Epithelial cell of esophagus (primary cell): ENCODE results near the gene IGSF23.
A peak's percentile ranks its signal among the peaks of the same experiment; 100 is the strongest.
"Not testable (repeated sequence)": the region's sequence is repeated elsewhere in the genome, so short reads cannot be mapped to it uniquely, and the experiment has no call there.

Experiments
- DNase-seq: peaks from one replicate; pipeline ENCODE4 v3.0.0; 2010; ENCODE audit warnings: low read depth
- H3K4me3 ChIP-seq: 2 replicates; pipeline ENCODE4 v1.5.1; 2011; ENCODE audit warnings: mild to moderate bottlenecking, low read length, control low read depth
- TF ChIP-seq, protein P1 (sequence below): IDR thresholded peaks from 2 replicates; pipeline ENCODE4 v1.5.1; 2011; ENCODE audit warnings: low read depth, mild to moderate bottlenecking, low read length, control low read depth, inconsistent platforms; ENCODE audit not compliant: insufficient read depth; ENCODE audit errors: missing control alignments

Gene IGSF23

DNA sequence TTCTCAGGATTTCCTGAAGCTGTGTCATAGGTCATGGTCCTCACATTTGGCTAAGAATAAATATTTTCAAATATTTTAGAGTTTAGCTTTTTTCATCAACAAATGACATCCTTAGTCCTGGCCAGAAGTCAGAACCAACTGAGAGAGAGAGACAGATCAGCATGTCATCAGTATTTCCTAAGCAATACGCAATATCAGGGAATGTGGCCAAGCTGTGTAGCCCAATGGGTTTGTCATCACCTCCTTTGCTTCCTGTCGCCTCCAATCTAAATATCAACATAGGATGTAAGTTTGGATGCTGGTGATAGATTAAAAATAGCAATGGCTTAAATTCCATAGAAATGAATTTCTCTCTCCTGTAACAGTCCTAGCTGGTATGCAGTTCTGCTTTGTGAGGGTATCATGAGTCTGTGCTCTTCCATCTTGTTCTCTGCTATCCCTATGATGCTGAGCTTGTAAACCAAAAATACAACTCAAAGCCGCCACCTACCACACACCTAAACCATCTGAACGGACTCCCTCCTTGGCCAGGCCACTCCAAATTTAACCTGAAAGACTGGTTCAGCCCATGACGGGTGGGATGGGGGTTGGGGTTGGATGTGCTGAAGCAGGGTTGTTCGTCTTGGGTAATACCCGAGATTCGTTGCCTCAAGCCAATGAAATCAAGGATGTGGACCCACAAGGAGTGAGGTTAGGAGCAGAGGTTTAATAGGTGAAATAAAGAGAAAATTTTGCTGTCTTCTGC, 10.0 kb upstream of the IGSF23 start:
- TF ChIP-seq, protein P1, sequence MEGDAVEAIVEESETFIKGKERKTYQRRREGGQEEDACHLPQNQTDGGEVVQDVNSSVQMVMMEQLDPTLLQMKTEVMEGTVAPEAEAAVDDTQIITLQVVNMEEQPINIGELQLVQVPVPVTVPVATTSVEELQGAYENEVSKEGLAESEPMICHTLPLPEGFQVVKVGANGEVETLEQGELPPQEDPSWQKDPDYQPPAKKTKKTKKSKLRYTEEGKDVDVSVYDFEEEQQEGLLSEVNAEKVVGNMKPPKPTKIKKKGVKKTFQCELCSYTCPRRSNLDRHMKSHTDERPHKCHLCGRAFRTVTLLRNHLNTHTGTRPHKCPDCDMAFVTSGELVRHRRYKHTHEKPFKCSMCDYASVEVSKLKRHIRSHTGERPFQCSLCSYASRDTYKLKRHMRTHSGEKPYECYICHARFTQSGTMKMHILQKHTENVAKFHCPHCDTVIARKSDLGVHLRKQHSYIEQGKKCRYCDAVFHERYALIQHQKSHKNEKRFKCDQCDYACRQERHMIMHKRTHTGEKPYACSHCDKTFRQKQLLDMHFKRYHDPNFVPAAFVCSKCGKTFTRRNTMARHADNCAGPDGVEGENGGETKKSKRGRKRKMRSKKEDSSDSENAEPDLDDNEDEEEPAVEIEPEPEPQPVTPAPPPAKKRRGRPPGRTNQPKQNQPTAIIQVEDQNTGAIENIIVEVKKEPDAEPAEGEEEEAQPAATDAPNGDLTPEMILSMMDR = no peak
- DNase-seq = peak; percentile 73
- H3K4me3 ChIP-seq = no peak overlapping the region

GRCh38 chr19:44604241-44604640, 9.1 kb upstream of the IGSF23 start:
- no peak overlapping the region for H3K4me3 ChIP-seq
- TF ChIP-seq, protein P1 = no peak
- DNase-seq = no peak

GRCh38 chr19:44605547-44605946, 7.8 kb upstream of the IGSF23 start:
- DNase-seq = no peak
- TF ChIP-seq, protein P1 = no peak
- H3K4me3 ChIP-seq = no peak overlapping the region

DNA sequence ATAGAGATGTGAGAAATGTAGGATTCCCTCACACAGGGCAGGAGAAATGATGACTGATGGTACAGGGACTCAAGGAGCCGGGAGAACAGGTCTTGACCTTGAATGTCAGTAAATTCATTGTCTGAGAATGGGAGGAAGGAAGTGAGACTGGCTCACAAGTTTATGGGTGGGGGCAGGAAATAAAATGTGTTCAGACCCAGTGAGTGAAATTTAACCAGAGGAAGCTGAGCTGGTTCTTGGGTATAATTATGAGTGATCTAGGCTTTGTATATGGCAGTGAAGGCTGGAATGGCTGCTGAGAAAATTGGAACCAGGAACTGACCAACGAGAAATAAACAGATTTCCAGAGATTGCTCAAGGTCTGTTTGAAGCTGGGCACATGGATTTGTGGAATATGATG, 6.3 kb upstream of the IGSF23 start:
- TF ChIP-seq, protein P1 = no peak
- no peak overlapping the region for H3K4me3 ChIP-seq
- DNase-seq = peak; percentile 76

- TF ChIP-seq, protein P1 = no peak
These were observed 5.4 kb upstream of the IGSF23 start for GRCh38 chr19:44607917-44608316.

DNA sequence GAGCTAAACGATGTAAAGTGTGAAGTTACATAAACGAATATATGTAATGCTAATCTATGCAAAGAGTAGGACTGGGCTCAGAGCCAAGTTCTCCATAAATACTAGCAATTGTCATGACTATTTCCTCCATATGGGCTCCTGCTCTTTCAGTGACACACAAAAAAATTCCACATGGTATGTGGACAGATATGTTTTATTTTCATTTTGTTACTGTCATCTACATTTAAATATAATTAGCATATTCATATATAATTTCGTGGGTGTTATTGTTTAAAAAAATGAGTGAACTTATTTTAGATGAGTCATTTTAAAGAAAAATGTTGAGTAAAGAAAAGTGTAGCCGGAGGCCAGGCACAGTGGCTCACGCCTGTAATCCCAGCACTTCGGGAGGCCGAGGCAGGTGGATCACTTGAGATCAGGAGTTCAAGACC, 5.0 kb upstream of the IGSF23 start:
- peak; percentile 70 for DNase-seq
- no peak overlapping the region for H3K4me3 ChIP-seq
- TF ChIP-seq, protein P1 = no peak

More at GRCh38 chr19:44607917-44608316, 5.4 kb upstream of the IGSF23 start:
- H3K4me3 ChIP-seq = no peak overlapping the region
- no peak for DNase-seq

GRCh38 chr19:44609219-44609618, 4.1 kb upstream of the IGSF23 start:
- TF ChIP-seq, protein P1 = no peak
- H3K4me3 ChIP-seq = no peak overlapping the region
- DNase-seq = no peak

DNA sequence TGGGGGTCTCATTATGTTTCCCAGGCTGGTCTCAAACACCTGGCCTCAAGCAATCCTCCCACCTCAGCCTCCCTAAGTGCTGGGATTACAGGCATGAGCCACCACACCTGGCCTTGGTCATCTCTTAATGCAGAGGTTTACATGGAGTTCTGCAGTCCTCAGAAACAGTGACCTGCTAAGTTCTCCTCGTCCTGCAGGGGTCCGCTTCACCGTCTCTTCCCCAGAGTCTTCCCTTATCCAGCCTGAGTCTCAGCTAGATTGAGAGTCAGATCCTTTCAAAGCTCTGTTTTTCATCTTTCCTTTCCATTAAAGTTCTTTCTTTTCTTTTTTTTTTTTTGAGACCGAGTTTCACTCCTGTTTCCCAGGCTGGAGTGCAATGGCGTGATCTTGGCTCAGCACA, 2.9 kb upstream of the IGSF23 start:
- H3K4me3 ChIP-seq, DNase-seq: not testable (repeated sequence)
